Endothelial cell of umbilical vein (primary cell): ENCODE results near the gene GHITM. TPM values are rescaled to one million over a fixed set of nuclear protein-coding genes. Genes with fewer than 3 reads are reported as not detected.

Experiments
- BruUV-seq: library from RNA; stranded (reverse); fragments of 400-500 nt; replicated peaks from 2 replicates; lab custom pipeline; 2021; lab: Mats Ljungman, UMichigan
- CTCF ChIA-PET: fragments of 300-600, 350-600 bp; sonication (Branson Sonifier 250); formaldehyde crosslinking; loops from one replicate; lab custom pipeline; 2021; ENCODE audit warnings: antibody characterized with exemption, inconsistent platforms; lab: Charles Lee
- POLR2A ChIA-PET: fragments of 300-600, 350-600 bp; sonication (Branson Sonifier 250); formaldehyde crosslinking; loops from one replicate; lab custom pipeline; 2021; ENCODE audit warnings: antibody characterized with exemption, inconsistent platforms; lab: Charles Lee
- DNase-seq: peaks from one replicate; pipeline ENCODE4 v3.0.0-alpha.2; 2011; ENCODE audit warnings: low read depth, low spot score
- FAIRE-seq: peaks from 2 replicates; lab custom pipeline; 2011; peaks lifted over from hg19 to GRCh38; lab: Jason Lieb, UNC
- H2AFZ ChIP-seq: 2 replicates; pipeline ENCODE4 v1.6.0; 2012; ENCODE audit warnings: low read depth, low read length, control low read depth, inconsistent platforms
- H3K27ac ChIP-seq: 2 replicates; pipeline ENCODE4 v1.5.1; 2011; ENCODE audit warnings: low read depth, mild to moderate bottlenecking, control low read depth, low read length, moderate library complexity; ENCODE audit not compliant: insufficient read depth
- H3K27me3 ChIP-seq, 2 experiments: 2 replicates each; pipeline versions ENCODE4 v1.6.0 to v1.6.1; 2011; ENCODE audit warnings: low read length in 2 of 2, mixed read lengths in 1 of 2; ENCODE audit not compliant: control insufficient read depth in 2 of 2, insufficient read depth in 2 of 2
- H3K36me3 ChIP-seq, 2 experiments: 2 replicates in 1 of 2; 3 replicates in 1 of 2; pipeline ENCODE4 v1.5.1; 2011; ENCODE audit warnings: low read length in 2 of 2, mild to moderate bottlenecking in 1 of 2, moderate library complexity in 1 of 2; ENCODE audit not compliant: control insufficient read depth in 2 of 2, insufficient read depth in 2 of 2; ENCODE audit errors: extremely low read depth in 1 of 2
- H3K4me1 ChIP-seq: 3 replicates; pipeline ENCODE4 v1.5.1; 2011; ENCODE audit warnings: mild to moderate bottlenecking, low read length; ENCODE audit not compliant: control insufficient read depth, insufficient read depth; ENCODE audit errors: extremely low read depth
- H3K4me2 ChIP-seq: 2 replicates; pipeline ENCODE4 v1.6.1; 2011; ENCODE audit warnings: low read length, control low read depth, mixed read lengths; ENCODE audit not compliant: insufficient read depth
- H3K4me3 ChIP-seq, 3 experiments: fragments of 200-600 bp in 1 of 3; sonication (generic), shearing (Covaris generic) in 1 of 3; replicated peaks in 1 of 3; 2 replicates each; pipeline ENCODE4 v1.5.1; 2011 to 2016; ENCODE audit warnings: control low read depth in 3 of 3, low read length in 3 of 3, mild to moderate bottlenecking in 2 of 3, inconsistent platforms in 1 of 3, low read depth in 1 of 3, moderate library complexity in 1 of 3; ENCODE audit not compliant: insufficient read depth in 1 of 3
- H3K79me2 ChIP-seq: 2 replicates; pipeline ENCODE4 v1.6.0; 2012; ENCODE audit warnings: low read length, inconsistent platforms; ENCODE audit not compliant: control insufficient read depth, insufficient read depth
- H3K9ac ChIP-seq: replicated peaks from 2 replicates; pipeline ENCODE3; 2011; ENCODE audit warnings: low read length, control low read depth; ENCODE audit not compliant: insufficient read depth; ENCODE audit errors: extremely low read depth
- H3K9me1 ChIP-seq: replicated peaks from 3 replicates; pipeline ENCODE4 v1.6.0; 2011; ENCODE audit warnings: mild to moderate bottlenecking, low read length; ENCODE audit not compliant: control insufficient read depth, insufficient read depth; ENCODE audit errors: extremely low read depth
- H3K9me3 ChIP-seq: replicated peaks from 2 replicates; pipeline ENCODE4 v1.5.1; 2012; ENCODE audit warnings: low read length, inconsistent platforms; ENCODE audit not compliant: control insufficient read depth, insufficient read depth
- H4K20me1 ChIP-seq: replicated peaks from 2 replicates; pipeline ENCODE3; 2011; ENCODE audit warnings: mild to moderate bottlenecking, low read length; ENCODE audit not compliant: control insufficient read depth, insufficient read depth; ENCODE audit errors: extremely low read depth
- EZH2 ChIP-seq: IDR thresholded peaks from 2 replicates; pipeline ENCODE4 v1.6.1; 2012; ENCODE audit warnings: borderline replicate concordance, low read depth, mild to moderate bottlenecking, moderate library complexity, low read length, inconsistent platforms; ENCODE audit not compliant: severe bottlenecking
- FOS ChIP-seq: IDR thresholded peaks from 2 replicates; pipeline ENCODE4 v1.6.1; 2011; ENCODE audit warnings: mild to moderate bottlenecking, low read length, moderate library complexity, borderline replicate concordance; ENCODE audit not compliant: insufficient read depth
- GATA2 ChIP-seq: IDR thresholded peaks from 2 replicates; pipeline ENCODE4 v1.7.0; 2011; ENCODE audit warnings: low read depth, mild to moderate bottlenecking, moderate library complexity, mixed read lengths, low read length; ENCODE audit not compliant: insufficient read length, insufficient read depth
- JUN ChIP-seq: IDR thresholded peaks from 2 replicates; pipeline ENCODE4 v1.6.1; 2011; ENCODE audit warnings: borderline replicate concordance, low read depth; ENCODE audit not compliant: insufficient read length, insufficient read depth
- MYC ChIP-seq: IDR thresholded peaks from one replicate; pipeline ENCODE4 v1.6.1; 2011; ENCODE audit warnings: mild to moderate bottlenecking, low read depth, low read length
- POLR2A ChIP-seq: IDR thresholded peaks from 2 replicates; pipeline ENCODE4 v1.6.1; 2012; ENCODE audit warnings: low read depth, mild to moderate bottlenecking, control low read depth, low read length
- POLR2AphosphoS5 ChIP-seq: IDR thresholded peaks from 2 replicates; pipeline ENCODE4 v1.6.1; 2012; ENCODE audit warnings: low read depth, mild to moderate bottlenecking, control low read depth, low read length, moderate library complexity; ENCODE audit not compliant: insufficient read depth
- dilution Hi-C: fragments of 300-500 bp; cut with MboI; formaldehyde crosslinking; loops from one replicate; pipeline ENCODE4 v1.15.0; 2019; ENCODE audit warnings: low sequenced_read_pairs; ENCODE audit not compliant: extremely low pct_ligation_motif_present
- intact Hi-C: fragments of 100-400 bp; cut with micrococcal nuclease; formaldehyde crosslinking; loops from one replicate; pipeline ENCODE4 v1.10.0; 2022
- polyA plus RNA-seq, 4 experiments: library from polyadenylated mRNA; depleted of rRNA in 3 of 4; stranded (reverse) in 3 of 4; unstranded in 1 of 4; fragments of >200 nt; gene quantifications; 2 replicates each; pipeline versions ENCODE4 v1.2.1 to v1.2.3, GENCODE V29; 2011 to 2012; ENCODE audit warnings: missing spikeins in 1 of 4
- total RNA-seq: library from RNA; stranded (reverse); gene quantifications from 2 replicates; pipeline ENCODE4 v1.2.3, GENCODE V29; 2021
- TF ChIP-seq, protein P1 (sequence below): IDR thresholded peaks from 2 replicates; pipeline ENCODE4 v1.6.1; 2011; ENCODE audit not compliant: insufficient read depth, insufficient read length
- TF ChIP-seq, protein P2 (sequence below), 2 donors: IDR thresholded peaks; 1 replicate in 1 of 2; 2 replicates in 1 of 2; pipeline ENCODE4 v1.5.1; 2011; ENCODE audit warnings: low read length in 2 of 2, mild to moderate bottlenecking in 2 of 2, moderate library complexity in 2 of 2, control low read depth in 1 of 2, inconsistent platforms in 1 of 2, low read depth in 1 of 2; ENCODE audit not compliant: insufficient read depth in 1 of 2; ENCODE audit errors: extremely low read depth in 1 of 2

GHITM gene
- total and polyA plus RNA-seq, 2 donors (not counting 3 experiments of a cell fraction or from before 2014, with no cell fraction given), result 113 to 122 TPM

GRCh38 chr10:84196083-84196482, 56.8 kb downstream of the GHITM start:
- Histone ChIP-seq H3K79me2 (no peaks in the 10 kb centered on the region), H3K4me3 (no peak overlapping the region), H3K27ac (no peak overlapping the region), H3K36me3 (no peaks in the 10 kb centered on the region), H3K4me1 (no peaks in the 10 kb centered on the region), H3K9me1 (no peaks in the 10 kb centered on the region), H3K9ac (no peak overlapping the region), H2AFZ (no peak overlapping the region), H4K20me1 (no peaks in the 10 kb centered on the region), H3K27me3 (peaks cover 31% of the 10 kb centered on the region in 2 experiments), H3K9me3 (no peaks in the 10 kb centered on the region), H3K4me2 (no peak overlapping the region)
- intact Hi-C loops (no loop called here), dilution Hi-C loops (no loop called here)
- POLR2A ChIA-PET, result no interaction called here
- TF ChIP-seq FOS (no peak), JUN (no peak), GATA2 (no peak), EZH2 (no peak), MYC (no peak), POLR2A (no peak), POLR2AphosphoS5 (no peak)
- TF ChIP-seq, protein P1, sequence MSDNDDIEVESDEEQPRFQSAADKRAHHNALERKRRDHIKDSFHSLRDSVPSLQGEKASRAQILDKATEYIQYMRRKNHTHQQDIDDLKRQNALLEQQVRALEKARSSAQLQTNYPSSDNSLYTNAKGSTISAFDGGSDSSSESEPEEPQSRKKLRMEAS, result no peak
- TF ChIP-seq, protein P2, sequence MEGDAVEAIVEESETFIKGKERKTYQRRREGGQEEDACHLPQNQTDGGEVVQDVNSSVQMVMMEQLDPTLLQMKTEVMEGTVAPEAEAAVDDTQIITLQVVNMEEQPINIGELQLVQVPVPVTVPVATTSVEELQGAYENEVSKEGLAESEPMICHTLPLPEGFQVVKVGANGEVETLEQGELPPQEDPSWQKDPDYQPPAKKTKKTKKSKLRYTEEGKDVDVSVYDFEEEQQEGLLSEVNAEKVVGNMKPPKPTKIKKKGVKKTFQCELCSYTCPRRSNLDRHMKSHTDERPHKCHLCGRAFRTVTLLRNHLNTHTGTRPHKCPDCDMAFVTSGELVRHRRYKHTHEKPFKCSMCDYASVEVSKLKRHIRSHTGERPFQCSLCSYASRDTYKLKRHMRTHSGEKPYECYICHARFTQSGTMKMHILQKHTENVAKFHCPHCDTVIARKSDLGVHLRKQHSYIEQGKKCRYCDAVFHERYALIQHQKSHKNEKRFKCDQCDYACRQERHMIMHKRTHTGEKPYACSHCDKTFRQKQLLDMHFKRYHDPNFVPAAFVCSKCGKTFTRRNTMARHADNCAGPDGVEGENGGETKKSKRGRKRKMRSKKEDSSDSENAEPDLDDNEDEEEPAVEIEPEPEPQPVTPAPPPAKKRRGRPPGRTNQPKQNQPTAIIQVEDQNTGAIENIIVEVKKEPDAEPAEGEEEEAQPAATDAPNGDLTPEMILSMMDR (IDR thresholded peaks at IDR 0.05; ENCODE audit: extremely low read depth in 1 of 2, insufficient read depth in 1 of 2, low read depth in 1 of 2, low read length in 2 of 2), result no peak
- CTCF ChIA-PET, result interaction anchor here (1.1 kb wide), 1 partner anchor 21 kb away, joined by 3 read pairs; no protein-coding TSS in a partner anchor
- BruUV-seq, result no TSS peak
- FAIRE-seq, result no peak
- DNase-seq, result no peak
